ENCODE results near the gene DUSP9.
A peak's percentile ranks its signal among the peaks of the same experiment; 100 is the strongest.

DNA sequence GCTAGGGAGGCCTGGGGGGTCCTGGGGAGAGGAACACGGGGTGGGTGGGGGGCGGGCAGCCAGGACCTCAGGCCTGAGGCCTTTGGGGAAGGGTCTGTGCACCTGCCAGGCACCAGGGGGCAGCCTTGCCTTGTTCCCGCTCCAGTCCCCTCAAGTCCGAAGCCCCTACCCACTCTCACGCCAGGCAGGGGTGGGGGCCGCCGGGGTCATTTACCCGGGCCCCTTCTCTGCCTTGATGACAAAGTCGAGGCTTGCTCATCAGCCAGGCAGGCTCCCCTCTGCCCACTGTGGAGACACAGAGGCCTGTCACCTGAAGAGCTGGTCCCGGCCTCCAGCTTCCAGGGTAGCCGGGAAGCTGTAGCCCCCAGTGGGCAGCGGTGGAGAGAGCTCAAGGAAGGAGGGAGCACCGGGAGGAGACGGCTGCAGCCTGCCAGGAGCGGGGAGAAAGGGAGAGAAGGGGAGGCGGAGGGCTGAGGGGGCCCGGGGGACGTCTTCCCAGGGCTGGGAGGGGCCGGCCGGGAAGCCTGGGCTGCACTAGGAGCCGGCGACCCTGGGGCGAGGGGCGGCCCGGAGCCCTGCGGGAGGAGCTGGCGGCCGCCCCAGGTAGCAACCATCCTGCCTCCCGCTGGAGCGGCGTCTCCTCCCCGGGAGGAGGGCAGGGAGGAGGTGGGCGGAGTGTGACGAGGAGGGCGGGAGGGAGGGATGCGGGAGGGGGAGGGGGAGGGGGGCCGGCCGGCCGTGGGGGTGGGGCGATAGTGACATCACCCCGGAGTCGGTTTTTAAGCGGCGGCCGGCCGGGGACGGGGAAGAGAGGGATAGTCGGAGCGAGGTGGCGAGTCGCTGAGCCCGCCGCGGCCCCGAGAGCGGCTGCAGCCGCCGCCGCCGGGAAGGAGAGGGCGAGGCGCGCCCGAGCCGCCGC lies 40.4 kb downstream of the DUSP9 start, which contains the start of gene SLC6A8:
- TF ChIP-seq, protein P1, sequence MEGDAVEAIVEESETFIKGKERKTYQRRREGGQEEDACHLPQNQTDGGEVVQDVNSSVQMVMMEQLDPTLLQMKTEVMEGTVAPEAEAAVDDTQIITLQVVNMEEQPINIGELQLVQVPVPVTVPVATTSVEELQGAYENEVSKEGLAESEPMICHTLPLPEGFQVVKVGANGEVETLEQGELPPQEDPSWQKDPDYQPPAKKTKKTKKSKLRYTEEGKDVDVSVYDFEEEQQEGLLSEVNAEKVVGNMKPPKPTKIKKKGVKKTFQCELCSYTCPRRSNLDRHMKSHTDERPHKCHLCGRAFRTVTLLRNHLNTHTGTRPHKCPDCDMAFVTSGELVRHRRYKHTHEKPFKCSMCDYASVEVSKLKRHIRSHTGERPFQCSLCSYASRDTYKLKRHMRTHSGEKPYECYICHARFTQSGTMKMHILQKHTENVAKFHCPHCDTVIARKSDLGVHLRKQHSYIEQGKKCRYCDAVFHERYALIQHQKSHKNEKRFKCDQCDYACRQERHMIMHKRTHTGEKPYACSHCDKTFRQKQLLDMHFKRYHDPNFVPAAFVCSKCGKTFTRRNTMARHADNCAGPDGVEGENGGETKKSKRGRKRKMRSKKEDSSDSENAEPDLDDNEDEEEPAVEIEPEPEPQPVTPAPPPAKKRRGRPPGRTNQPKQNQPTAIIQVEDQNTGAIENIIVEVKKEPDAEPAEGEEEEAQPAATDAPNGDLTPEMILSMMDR (IDR thresholded peaks at IDR 0.05), result peak; percentile 51
- no peak for TF ChIP-seq EZH2 (IDR thresholded peaks at IDR 0.05)
